Karpas-422 (cell line): ENCODE measurements around the gene PSMG4. TPM values are rescaled to one million over a fixed set of nuclear protein-coding genes. Genes with fewer than 3 reads are reported as not detected.

Experiments used
- DNase-seq: peaks from one replicate; pipeline ENCODE4 v3.0.0-alpha.2; 2015
- H2AFZ ChIP-seq: fragments of 200-600 bp; sonication (generic); 2 replicates; pipeline ENCODE4 v1.6.1; 2014; ENCODE audit warnings: antibody characterized with exemption, low read length, mixed read lengths
- H3K27ac ChIP-seq: fragments of 200-600 bp; sonication (generic); 2 replicates; pipeline ENCODE4 v1.5.1; 2014; ENCODE audit warnings: mild to moderate bottlenecking, low read length, moderate library complexity
- H3K27me3 ChIP-seq: fragments of 200-600 bp; sonication (generic); 2 replicates; pipeline ENCODE4 v1.6.1; 2014; ENCODE audit warnings: low read length, mixed read lengths
- H3K36me3 ChIP-seq: fragments of 200-600 bp; sonication (generic); 2 replicates; pipeline ENCODE4 v1.6.1; 2014; ENCODE audit warnings: low read length, mixed read lengths; ENCODE audit not compliant: insufficient read depth
- H3K4me1 ChIP-seq: fragments of 200-600 bp; sonication (generic); 2 replicates; pipeline ENCODE4 v1.6.1; 2014; ENCODE audit warnings: mild to moderate bottlenecking, low read length, mixed read lengths
- H3K4me2 ChIP-seq: fragments of 200-600 bp; sonication (generic); 2 replicates; pipeline ENCODE4 v1.6.1; 2014; ENCODE audit warnings: low read length, low read depth, mild to moderate bottlenecking; ENCODE audit not compliant: poor library complexity, severe bottlenecking
- H3K4me3 ChIP-seq: fragments of 200-600 bp; sonication (generic); 2 replicates; pipeline ENCODE4 v1.5.1; 2014; ENCODE audit warnings: mild to moderate bottlenecking, antibody characterized with exemption, low read length, mixed read lengths
- H3K79me2 ChIP-seq: fragments of 200-600 bp; sonication (generic); 2 replicates; pipeline ENCODE4 v1.6.1; 2014; ENCODE audit warnings: mild to moderate bottlenecking, low read length, mixed read lengths
- H3K9ac ChIP-seq: fragments of 200-600 bp; sonication (generic); 2 replicates; pipeline ENCODE4 v1.6.0; 2014; ENCODE audit warnings: low read length
- H3K9me2 ChIP-seq: fragments of 200-600 bp; sonication (generic), shearing (Covaris generic); replicated peaks from 2 replicates; pipeline ENCODE4 v1.6.0; 2014; ENCODE audit warnings: mild to moderate bottlenecking, low read length, moderate library complexity; ENCODE audit not compliant: insufficient read depth
- H3K9me3 ChIP-seq: fragments of 300-700, 200-600 bp; sonication (generic); 2 replicates; pipeline ENCODE4 v1.6.1; 2014; ENCODE audit warnings: low read length, mixed read lengths
- H4K20me1 ChIP-seq: fragments of 200-600 bp; sonication (generic); 2 replicates; pipeline ENCODE4 v1.6.1; 2014; ENCODE audit warnings: mild to moderate bottlenecking, antibody characterized with exemption, low read length, low read depth; ENCODE audit not compliant: insufficient read depth
- total RNA-seq: library from RNA; depleted of rRNA; stranded (reverse); fragments of >200 nt; shearing (Covaris generic); gene quantifications from 2 replicates; pipeline ENCODE4 v1.2.3, GENCODE V29; 2014; ENCODE audit warnings: low replicate concordance

PSMG4 gene
- total RNA-seq, 1 experiment from 2014 or later: 42.3 TPM

DNA sequence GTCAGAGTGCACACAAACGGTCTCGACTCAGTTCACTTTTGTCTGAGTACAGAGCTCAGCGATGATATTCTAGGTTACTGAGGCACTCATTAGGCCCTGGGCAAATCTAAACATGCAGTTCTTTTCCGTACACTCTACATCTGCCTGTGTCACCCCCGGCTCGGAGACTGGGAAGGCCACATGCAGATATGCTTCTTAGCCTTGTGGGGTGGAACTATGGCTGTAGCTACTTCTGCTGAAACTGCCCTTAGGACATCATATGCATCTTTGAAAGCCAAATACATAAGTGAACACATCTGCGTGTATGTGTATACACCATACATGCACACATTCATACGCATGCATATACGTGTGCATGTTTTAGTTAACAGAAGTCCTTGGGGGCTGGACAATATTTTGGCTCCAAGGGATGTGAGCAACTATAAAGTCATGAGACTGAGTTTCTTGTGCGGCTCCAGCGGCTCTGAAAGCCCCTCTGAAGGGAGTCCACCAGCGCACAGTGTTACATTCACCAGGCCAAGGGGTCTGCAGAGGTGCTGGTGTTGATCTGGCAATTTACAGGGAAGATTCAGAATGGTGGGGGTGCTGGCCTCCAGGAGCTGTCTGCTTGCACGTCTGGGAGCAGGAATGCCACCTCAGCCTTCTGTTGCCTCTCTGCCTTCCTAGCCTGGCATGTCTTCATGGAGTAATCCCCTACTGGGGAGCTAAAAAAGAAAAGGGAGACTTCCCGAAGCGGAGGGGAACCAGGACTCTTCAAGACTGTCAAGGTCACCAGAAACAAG lies 31.6 kb downstream of the PSMG4 start:
- Histone ChIP-seq H3K4me1 (no peaks in the 10 kb centered on the region), H3K9me3 (no peaks in the 10 kb centered on the region), H3K79me2 (no peaks in the 10 kb centered on the region), H3K27me3 (no peaks in the 10 kb centered on the region), H3K36me3 (no peaks in the 10 kb centered on the region), H2AFZ (no peak overlapping the region), H3K9me2 (no peaks in the 10 kb centered on the region), H3K27ac (no peak overlapping the region), H3K4me3 (no peak overlapping the region), H3K4me2 (no peak overlapping the region), H4K20me1 (no peaks in the 10 kb centered on the region), H3K9ac (no peak overlapping the region)
- DNase-seq: no peak

DNA sequence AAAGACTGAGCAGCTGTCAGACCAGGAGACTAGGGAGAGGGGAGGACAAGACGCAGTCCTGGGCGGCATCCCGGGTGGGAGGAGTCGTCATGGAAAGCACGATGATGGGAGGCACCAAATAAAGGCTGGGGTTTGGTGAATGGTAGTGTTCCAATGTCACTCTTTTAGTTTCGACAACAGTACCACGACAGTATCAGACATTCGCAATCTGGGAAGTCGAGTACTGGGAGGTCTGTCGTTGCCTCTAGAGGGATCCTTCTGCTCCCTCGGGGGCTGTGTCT lies 32.1 kb downstream of the PSMG4 start:
- no peak overlapping the region for H3K4me2 ChIP-seq
- no peak overlapping the region for H3K9ac ChIP-seq

GRCh38 chr6:3291346-3291745 lies 32.6 kb downstream of the PSMG4 start:
- no peak overlapping the region for H2AFZ ChIP-seq
- H3K9me3 ChIP-seq: no peaks in the 10 kb centered on the region
- H3K36me3 ChIP-seq: no peaks in the 10 kb centered on the region
- no peaks in the 10 kb centered on the region for H3K9me2 ChIP-seq
- no peak overlapping the region for H3K9ac ChIP-seq
- no peaks in the 10 kb centered on the region for H3K27me3 ChIP-seq
- no peak overlapping the region for H3K4me2 ChIP-seq
- DNase-seq: no peak
- H3K79me2 ChIP-seq: no peaks in the 10 kb centered on the region
- H3K4me3 ChIP-seq: no peak overlapping the region
- H4K20me1 ChIP-seq: no peaks in the 10 kb centered on the region
- H3K27ac ChIP-seq: no peak overlapping the region
- H3K4me1 ChIP-seq: no peaks in the 10 kb centered on the region

More for the DNA sequence above, 32.1 kb downstream of the PSMG4 start:
- H2AFZ ChIP-seq: no peak overlapping the region
- H3K9me2 ChIP-seq: no peaks in the 10 kb centered on the region
- H3K27me3 ChIP-seq: no peaks in the 10 kb centered on the region
- no peak overlapping the region for H3K4me3 ChIP-seq
- H3K27ac ChIP-seq: no peak overlapping the region
- no peaks in the 10 kb centered on the region for H3K79me2 ChIP-seq
- H3K4me1 ChIP-seq: no peaks in the 10 kb centered on the region
- no peaks in the 10 kb centered on the region for H3K9me3 ChIP-seq
- DNase-seq: no peak
- H4K20me1 ChIP-seq: no peaks in the 10 kb centered on the region
- no peaks in the 10 kb centered on the region for H3K36me3 ChIP-seq

DNA sequence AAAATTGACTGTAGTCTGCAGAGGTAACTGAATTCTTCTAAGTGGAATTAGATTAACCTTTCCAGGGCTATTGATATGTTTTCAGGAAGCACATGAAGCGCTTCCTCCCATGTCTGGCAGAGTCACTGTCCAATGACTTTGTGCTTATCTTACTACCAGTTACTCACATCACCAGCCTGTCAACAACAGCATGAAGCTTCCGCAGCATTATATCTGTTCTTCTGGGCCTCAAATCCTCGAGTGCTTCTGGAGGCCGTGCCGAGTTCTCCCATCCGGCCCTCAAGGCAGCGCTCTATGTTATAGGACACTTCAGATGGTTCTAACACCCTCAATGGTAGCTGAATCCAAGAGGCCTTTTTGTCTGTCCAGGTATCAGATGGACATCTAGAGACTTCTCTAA lies 33.2 kb downstream of the PSMG4 start:
- no peak overlapping the region for H3K4me3 ChIP-seq
- no peaks in the 10 kb centered on the region for H3K79me2 ChIP-seq
- no peak overlapping the region for H3K9ac ChIP-seq
- no peaks in the 10 kb centered on the region for H3K36me3 ChIP-seq
- H2AFZ ChIP-seq: no peak overlapping the region
- DNase-seq: no peak
- H3K27me3 ChIP-seq: no peaks in the 10 kb centered on the region
- no peak overlapping the region for H3K4me2 ChIP-seq
- H3K9me3 ChIP-seq: no peaks in the 10 kb centered on the region
- no peaks in the 10 kb centered on the region for H3K9me2 ChIP-seq
- no peaks in the 10 kb centered on the region for H3K4me1 ChIP-seq
- H3K27ac ChIP-seq: no peak overlapping the region
- H4K20me1 ChIP-seq: no peaks in the 10 kb centered on the region

- Histone ChIP-seq H3K9me2 (no peaks in the 10 kb centered on the region), H3K9ac (no peak overlapping the region), H3K9me3 (no peaks in the 10 kb centered on the region), H3K36me3 (no peaks in the 10 kb centered on the region), H3K4me3 (no peak overlapping the region), H3K79me2 (no peaks in the 10 kb centered on the region), H3K27ac (no peak overlapping the region), H3K4me2 (no peak overlapping the region), H2AFZ (no peak overlapping the region), H3K27me3 (no peaks in the 10 kb centered on the region), H3K4me1 (no peaks in the 10 kb centered on the region), H4K20me1 (no peaks in the 10 kb centered on the region)
- DNase-seq: no peak
Observed at GRCh38 chr6:3292431-3293197, 33.9 kb downstream of the PSMG4 start.

GRCh38 chr6:3293271-3294155 lies 34.8 kb downstream of the PSMG4 start:
- Histone ChIP-seq H3K27me3 (no peaks in the 10 kb centered on the region), H3K9ac (no peak overlapping the region), H4K20me1 (no peaks in the 10 kb centered on the region), H3K4me2 (no peak overlapping the region), H3K36me3 (no peaks in the 10 kb centered on the region), H3K4me1 (no peaks in the 10 kb centered on the region), H3K27ac (no peak overlapping the region), H2AFZ (no peak overlapping the region), H3K79me2 (no peaks in the 10 kb centered on the region), H3K4me3 (no peak overlapping the region), H3K9me2 (no peaks in the 10 kb centered on the region), H3K9me3 (no peaks in the 10 kb centered on the region)
- no peak for DNase-seq

- H3K27ac ChIP-seq: no peak overlapping the region
- no peaks in the 10 kb centered on the region for H3K27me3 ChIP-seq
- no peak for DNase-seq
- no peaks in the 10 kb centered on the region for H3K4me1 ChIP-seq
- H3K9me2 ChIP-seq: no peaks in the 10 kb centered on the region
- no peak overlapping the region for H3K4me3 ChIP-seq
- no peak overlapping the region for H2AFZ ChIP-seq
- H3K9me3 ChIP-seq: no peaks in the 10 kb centered on the region
- no peak overlapping the region for H3K9ac ChIP-seq
- no peak overlapping the region for H3K4me2 ChIP-seq
- no peaks in the 10 kb centered on the region for H4K20me1 ChIP-seq
- no peaks in the 10 kb centered on the region for H3K36me3 ChIP-seq
- H3K79me2 ChIP-seq: no peaks in the 10 kb centered on the region
Observed at GRCh38 chr6:3294396-3294795, 35.6 kb downstream of the PSMG4 start.
